WERI-Rb-1 (cell line): Measurements from ENCODE around the gene FIBP.
A peak's percentile ranks its signal among the peaks of the same experiment; 100 is the strongest.

Source experiments
- DNase-seq: peaks from one replicate; pipeline ENCODE4 v3.0.0-alpha.2; 2020
- H3K27ac ChIP-seq: fragments of 250-450 bp; sonication (Bioruptor Pico); 2 replicates; pipeline ENCODE4 v1.5.1; 2020; ENCODE audit warnings: mild to moderate bottlenecking, moderate library complexity
- H3K27me3 ChIP-seq: fragments of 250-450 bp; sonication (Bioruptor Pico); 2 replicates; pipeline ENCODE4 v1.5.1; 2021; ENCODE audit warnings: mild to moderate bottlenecking, low read depth, moderate library complexity; ENCODE audit not compliant: insufficient read depth, severe bottlenecking
- H3K36me3 ChIP-seq: fragments of 250-450 bp; sonication (Bioruptor Pico); 2 replicates; pipeline ENCODE4 v1.5.1; 2020; ENCODE audit warnings: mild to moderate bottlenecking, moderate library complexity
- H3K4me3 ChIP-seq: 2 replicates; pipeline ENCODE4 v1.5.1; 2011; ENCODE audit warnings: low read depth, mild to moderate bottlenecking, control low read depth, low read length
- H3K9me3 ChIP-seq: fragments of 250-450 bp; sonication (Bioruptor Pico); 2 replicates; pipeline ENCODE4 v1.5.1; 2021; ENCODE audit warnings: mild to moderate bottlenecking, moderate library complexity; ENCODE audit not compliant: severe bottlenecking
- TF ChIP-seq, protein P1 (sequence below): IDR thresholded peaks from 2 replicates; pipeline ENCODE4 v1.5.1; 2011; ENCODE audit warnings: low read depth, mild to moderate bottlenecking, control low read depth, inconsistent platforms, low read length

The FIBP gene

DNA sequence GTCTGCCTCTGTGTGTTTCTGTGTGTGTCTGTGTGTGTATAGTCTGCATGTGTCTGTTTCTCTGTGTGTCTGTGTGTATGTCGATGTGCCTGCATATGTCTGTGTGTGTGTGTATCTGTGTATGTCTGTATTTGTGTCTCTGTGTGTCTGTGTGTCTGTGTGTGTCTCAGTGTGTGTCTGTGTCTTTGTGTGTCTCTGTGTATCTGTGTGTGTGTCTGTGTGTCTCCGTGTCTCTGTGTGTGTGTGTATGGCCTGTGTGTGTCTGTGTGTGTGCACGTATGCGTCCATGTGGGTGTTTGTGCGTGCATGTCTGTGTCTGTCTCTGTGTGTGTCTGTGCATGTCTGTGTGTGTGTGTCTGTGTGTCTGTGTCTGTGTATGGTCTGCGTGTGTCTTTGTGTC, 54.1 kb downstream of the FIBP start:
- Histone ChIP-seq H3K27ac (no peak overlapping the region), H3K36me3 (no peaks in the 10 kb centered on the region), H3K9me3 (no peaks in the 10 kb centered on the region), H3K4me3 (peak overlapping the region; percentile 47), H3K27me3 (no peaks in the 10 kb centered on the region)
- TF ChIP-seq, protein P1, sequence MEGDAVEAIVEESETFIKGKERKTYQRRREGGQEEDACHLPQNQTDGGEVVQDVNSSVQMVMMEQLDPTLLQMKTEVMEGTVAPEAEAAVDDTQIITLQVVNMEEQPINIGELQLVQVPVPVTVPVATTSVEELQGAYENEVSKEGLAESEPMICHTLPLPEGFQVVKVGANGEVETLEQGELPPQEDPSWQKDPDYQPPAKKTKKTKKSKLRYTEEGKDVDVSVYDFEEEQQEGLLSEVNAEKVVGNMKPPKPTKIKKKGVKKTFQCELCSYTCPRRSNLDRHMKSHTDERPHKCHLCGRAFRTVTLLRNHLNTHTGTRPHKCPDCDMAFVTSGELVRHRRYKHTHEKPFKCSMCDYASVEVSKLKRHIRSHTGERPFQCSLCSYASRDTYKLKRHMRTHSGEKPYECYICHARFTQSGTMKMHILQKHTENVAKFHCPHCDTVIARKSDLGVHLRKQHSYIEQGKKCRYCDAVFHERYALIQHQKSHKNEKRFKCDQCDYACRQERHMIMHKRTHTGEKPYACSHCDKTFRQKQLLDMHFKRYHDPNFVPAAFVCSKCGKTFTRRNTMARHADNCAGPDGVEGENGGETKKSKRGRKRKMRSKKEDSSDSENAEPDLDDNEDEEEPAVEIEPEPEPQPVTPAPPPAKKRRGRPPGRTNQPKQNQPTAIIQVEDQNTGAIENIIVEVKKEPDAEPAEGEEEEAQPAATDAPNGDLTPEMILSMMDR, result no peak
- DNase-seq, result no peak
